SK-N-SH (cell line): ENCODE results near the gene COL26A1. TPM values are rescaled to one million over a fixed set of nuclear protein-coding genes. Genes with fewer than 3 reads are reported as not detected.

Experiments used
- CTCF ChIA-PET: fragments of 300-600, 350-600 bp; formaldehyde crosslinking; extraction: SDS; loops from one replicate; lab custom pipeline; 2021; lab: Yijun Ruan, JAX
- POLR2A ChIA-PET: fragments of 350-600 bp; sonication (Branson Sonifier 250); formaldehyde crosslinking; extraction: SDS; loops from one replicate; lab custom pipeline; 2020; ENCODE audit warnings: antibody characterized with exemption, inconsistent platforms; lab: Yijun Ruan, JAX
- DNase-seq: peaks from one replicate; pipeline ENCODE4 v3.0.0; 2012
- H2AFZ ChIP-seq: fragments of 200-600 bp; sonication (generic); 2 replicates; pipeline ENCODE4 v1.8.1; 2016; ENCODE audit warnings: antibody characterized with exemption, mild to moderate bottlenecking, low read depth
- H3F3A ChIP-seq: fragments of 200-600 bp; sonication (generic); replicated peaks from 2 replicates; pipeline ENCODE3; 2016; ENCODE audit warnings: antibody characterized with exemption, mild to moderate bottlenecking; ENCODE audit not compliant: insufficient read depth
- H3K27ac ChIP-seq, 2 experiments: fragments of 200-500 bp in 1 of 2; fragments of 200-600 bp in 1 of 2; sonication (Bioruptor generic) in 1 of 2; sonication (generic), shearing (Covaris generic) in 1 of 2; 2 replicates each; pipeline versions ENCODE4 v1.5.1 to v1.6.1; 2014 to 2016; ENCODE audit warnings: low read depth in 2 of 2, inconsistent platforms in 1 of 2, low read length in 1 of 2, mild to moderate bottlenecking in 1 of 2, mixed read lengths in 1 of 2
- H3K27me3 ChIP-seq: fragments of 200-600 bp; sonication (generic), shearing (Covaris generic); 2 replicates; pipeline ENCODE4 v1.6.1; 2016; ENCODE audit warnings: mixed run types; ENCODE audit not compliant: insufficient read depth
- H3K36me3 ChIP-seq, 2 experiments: fragments of 200-500 bp in 1 of 2; fragments of 200-600 bp in 1 of 2; sonication (Bioruptor generic) in 1 of 2; sonication (generic) in 1 of 2; replicated peaks in 1 of 2; 2 replicates each; pipeline versions ENCODE3 to v1.5.1; 2014 to 2016; ENCODE audit warnings: low read length in 1 of 2, mild to moderate bottlenecking in 1 of 2; ENCODE audit not compliant: insufficient read depth in 2 of 2, control insufficient read depth in 1 of 2
- H3K4me1 ChIP-seq, 2 experiments: fragments of 200-500 bp in 1 of 2; fragments of 200-600 bp in 1 of 2; sonication (Bioruptor generic) in 1 of 2; sonication (generic), shearing (Covaris generic) in 1 of 2; 2 replicates each; pipeline versions ENCODE4 v1.5.1 to v1.6.1; 2014 to 2016; ENCODE audit warnings: low read depth in 1 of 2, low read length in 1 of 2, mixed run types in 1 of 2; ENCODE audit not compliant: insufficient read depth in 2 of 2, control insufficient read depth in 1 of 2
- H3K4me2 ChIP-seq: fragments of 200-600 bp; sonication (generic), shearing (Covaris generic); 2 replicates; pipeline ENCODE4 v1.6.1; 2017; ENCODE audit warnings: mixed run types
- H3K4me3 ChIP-seq, 2 experiments: fragments of 200-500 bp in 1 of 2; fragments of 200-600 bp in 1 of 2; sonication (Bioruptor generic) in 1 of 2; sonication (generic), shearing (Covaris generic) in 1 of 2; 2 replicates each; pipeline versions ENCODE4 v1.5.1 to v1.8.1; 2014 to 2016; ENCODE audit warnings: low read depth in 2 of 2, inconsistent platforms in 1 of 2, low read length in 1 of 2, mild to moderate bottlenecking in 1 of 2, mixed read lengths in 1 of 2, moderate library complexity in 1 of 2
- H3K79me2 ChIP-seq: fragments of 200-600 bp; sonication (generic); 2 replicates; pipeline ENCODE4 v1.8.1; 2017; ENCODE audit warnings: mild to moderate bottlenecking; ENCODE audit not compliant: insufficient read depth
- H3K9ac ChIP-seq: fragments of 200-600 bp; sonication (generic); 2 replicates; pipeline ENCODE4 v1.6.1; 2017; ENCODE audit warnings: mixed run types
- H3K9me2 ChIP-seq: fragments of 200-600 bp; sonication (generic); 2 replicates; pipeline ENCODE4 v1.6.1; 2017; ENCODE audit warnings: mixed run types
- H3K9me3 ChIP-seq: fragments of 200-600 bp; sonication (generic); 2 replicates; pipeline ENCODE4 v1.6.1; 2017; ENCODE audit warnings: mixed run types, mild to moderate bottlenecking, moderate library complexity
- H4K20me1 ChIP-seq: fragments of 200-600 bp; sonication (generic); 2 replicates; pipeline ENCODE4 v1.6.1; 2017; ENCODE audit warnings: mild to moderate bottlenecking, mixed run types; ENCODE audit not compliant: insufficient read depth
- EZH2phosphoT487 ChIP-seq: fragments of 200-600 bp; sonication (generic); IDR thresholded peaks from 2 replicates; pipeline ENCODE4 v1.6.1; 2017; ENCODE audit warnings: low read depth, mixed run types, mild to moderate bottlenecking, antibody characterized with exemption, moderate library complexity, borderline replicate concordance
- FOXM1 ChIP-seq: IDR thresholded peaks from 2 replicates; pipeline ENCODE4 v1.4.0; 2012; ENCODE audit warnings: low read depth, mild to moderate bottlenecking
- GATA2 ChIP-seq: sonication (generic); formaldehyde crosslinking; IDR thresholded peaks from 2 replicates; pipeline ENCODE4 v1.5.0; 2020; ENCODE audit warnings: mild to moderate bottlenecking, missing genetic modification reagents
- JUND ChIP-seq: IDR thresholded peaks from 2 replicates; pipeline ENCODE4 v1.4.0; 2012
- MXI1 ChIP-seq: IDR thresholded peaks from 2 replicates; pipeline ENCODE4 v1.6.1; 2012; ENCODE audit warnings: mild to moderate bottlenecking, low read depth, low read length, improper control_type of control experiment
- NRF1 ChIP-seq: IDR thresholded peaks from 2 replicates; pipeline ENCODE4 v1.6.1; 2012; ENCODE audit warnings: low read depth, mild to moderate bottlenecking, low read length
- POLR2AphosphoS5 ChIP-seq: IDR thresholded peaks from 2 replicates; pipeline ENCODE4 v1.6.1; 2012; ENCODE audit warnings: low read depth, low read length
- RAD21 ChIP-seq: IDR thresholded peaks from 2 replicates; pipeline ENCODE4 v1.6.1; 2012; ENCODE audit warnings: mild to moderate bottlenecking, low read length
- RXRA ChIP-seq: IDR thresholded peaks from 2 replicates; pipeline ENCODE4 v1.4.0; 2012; ENCODE audit warnings: low read depth, mild to moderate bottlenecking, borderline replicate concordance
- SIN3A ChIP-seq: IDR thresholded peaks from 2 replicates; pipeline ENCODE4 v1.6.1; 2012; ENCODE audit warnings: low read depth, mild to moderate bottlenecking, low read length, moderate library complexity, borderline replicate concordance
- SMC3 ChIP-seq: IDR thresholded peaks from 2 replicates; pipeline ENCODE4 v1.6.1; 2012; ENCODE audit warnings: low read depth, low read length, improper control_type of control experiment
- TEAD4 ChIP-seq: IDR thresholded peaks from 2 replicates; pipeline ENCODE4 v1.4.0; 2012; ENCODE audit warnings: mild to moderate bottlenecking, borderline replicate concordance; ENCODE audit not compliant: insufficient read depth
- YY1 ChIP-seq: IDR thresholded peaks from 2 replicates; pipeline ENCODE4 v1.4.0; 2012; ENCODE audit warnings: low read depth, mild to moderate bottlenecking
- WGBS: methylation state at CpG from one replicate; pipeline ENCODE4 v1.1.6; 2017; ENCODE audit warnings: low lambda C conversion rate; 5-methylcytosine and 5-hydroxymethylcytosine counted together
- polyA plus RNA-seq, 3 experiments: library from polyadenylated mRNA; depleted of rRNA; stranded (reverse); fragments of >200 nt; gene quantifications; 2 replicates each; pipeline ENCODE4 v1.2.3, GENCODE V29; 2012
- TF ChIP-seq, protein P1 (sequence below): fragments of 150-350 bp; IDR thresholded peaks from 2 replicates; pipeline ENCODE4 v1.6.1; 2017; ENCODE audit warnings: antibody characterized with exemption, low read length, low read depth, borderline replicate concordance
- TF ChIP-seq, protein P2 (sequence below): IDR thresholded peaks from 2 replicates; pipeline ENCODE4; 2012
- TF ChIP-seq, protein P3 (sequence below): IDR thresholded peaks from 2 replicates; pipeline ENCODE4 v1.4.0; 2012; ENCODE audit warnings: low read depth, borderline replicate concordance

Gene COL26A1
- polyA plus RNA-seq, 1 of the 3 experiments (the other 2 are of a cell fraction), result 0.05 TPM

DNA sequence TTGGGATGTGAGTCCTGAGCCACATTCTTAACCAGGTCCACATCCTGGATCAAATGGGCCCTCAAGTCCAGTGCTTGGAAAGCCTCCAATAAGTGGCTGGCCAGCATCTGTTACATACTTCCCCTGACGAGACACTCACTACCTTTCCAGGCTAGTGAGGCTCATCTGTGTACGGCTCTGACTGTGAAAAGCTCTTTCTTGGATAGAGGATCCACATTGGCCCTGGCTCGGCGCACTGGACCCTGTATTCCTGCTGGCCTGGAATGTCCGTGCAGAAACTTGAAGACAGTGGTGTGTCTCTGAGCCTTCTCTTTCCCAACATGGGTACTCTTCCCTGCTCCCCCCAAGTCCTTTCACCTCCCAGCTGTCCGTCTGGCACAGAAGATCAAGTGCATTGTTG lies 230.9 kb downstream of the COL26A1 start:
- no peak for DNase-seq
- no peaks in the 10 kb centered on the region for H4K20me1 ChIP-seq
- no peaks in the 10 kb centered on the region for H3K79me2 ChIP-seq
- no peaks in the 10 kb centered on the region for H3K36me3 ChIP-seq
- H3K4me2 ChIP-seq, result no peak overlapping the region
- TF ChIP-seq MXI1 (no peak), GATA2 (CRISPR knock-in tag) (no peak), POLR2AphosphoS5 (no peak), SIN3A (no peak), TEAD4 (no peak), RXRA (no peak), SMC3 (no peak)
- TF ChIP-seq, protein P1, sequence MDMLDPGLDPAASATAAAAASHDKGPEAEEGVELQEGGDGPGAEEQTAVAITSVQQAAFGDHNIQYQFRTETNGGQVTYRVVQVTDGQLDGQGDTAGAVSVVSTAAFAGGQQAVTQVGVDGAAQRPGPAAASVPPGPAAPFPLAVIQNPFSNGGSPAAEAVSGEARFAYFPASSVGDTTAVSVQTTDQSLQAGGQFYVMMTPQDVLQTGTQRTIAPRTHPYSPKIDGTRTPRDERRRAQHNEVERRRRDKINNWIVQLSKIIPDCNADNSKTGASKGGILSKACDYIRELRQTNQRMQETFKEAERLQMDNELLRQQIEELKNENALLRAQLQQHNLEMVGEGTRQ, result no peak
- TF ChIP-seq, protein P2, sequence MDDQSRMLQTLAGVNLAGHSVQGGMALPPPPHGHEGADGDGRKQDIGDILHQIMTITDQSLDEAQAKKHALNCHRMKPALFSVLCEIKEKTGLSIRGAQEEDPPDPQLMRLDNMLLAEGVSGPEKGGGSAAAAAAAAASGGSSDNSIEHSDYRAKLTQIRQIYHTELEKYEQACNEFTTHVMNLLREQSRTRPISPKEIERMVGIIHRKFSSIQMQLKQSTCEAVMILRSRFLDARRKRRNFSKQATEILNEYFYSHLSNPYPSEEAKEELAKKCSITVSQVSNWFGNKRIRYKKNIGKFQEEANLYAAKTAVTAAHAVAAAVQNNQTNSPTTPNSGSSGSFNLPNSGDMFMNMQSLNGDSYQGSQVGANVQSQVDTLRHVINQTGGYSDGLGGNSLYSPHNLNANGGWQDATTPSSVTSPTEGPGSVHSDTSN, result no peak
- TF ChIP-seq, protein P3, sequence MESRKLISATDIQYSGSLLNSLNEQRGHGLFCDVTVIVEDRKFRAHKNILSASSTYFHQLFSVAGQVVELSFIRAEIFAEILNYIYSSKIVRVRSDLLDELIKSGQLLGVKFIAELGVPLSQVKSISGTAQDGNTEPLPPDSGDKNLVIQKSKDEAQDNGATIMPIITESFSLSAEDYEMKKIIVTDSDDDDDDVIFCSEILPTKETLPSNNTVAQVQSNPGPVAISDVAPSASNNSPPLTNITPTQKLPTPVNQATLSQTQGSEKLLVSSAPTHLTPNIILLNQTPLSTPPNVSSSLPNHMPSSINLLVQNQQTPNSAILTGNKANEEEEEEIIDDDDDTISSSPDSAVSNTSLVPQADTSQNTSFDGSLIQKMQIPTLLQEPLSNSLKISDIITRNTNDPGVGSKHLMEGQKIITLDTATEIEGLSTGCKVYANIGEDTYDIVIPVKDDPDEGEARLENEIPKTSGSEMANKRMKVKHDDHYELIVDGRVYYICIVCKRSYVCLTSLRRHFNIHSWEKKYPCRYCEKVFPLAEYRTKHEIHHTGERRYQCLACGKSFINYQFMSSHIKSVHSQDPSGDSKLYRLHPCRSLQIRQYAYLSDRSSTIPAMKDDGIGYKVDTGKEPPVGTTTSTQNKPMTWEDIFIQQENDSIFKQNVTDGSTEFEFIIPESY, result no peak
- H3K4me1 ChIP-seq, result peaks cover 0 to 15% of the 10 kb centered on the region in 2 experiments; a peak in 1 of 4 replicates
- H3K27me3 ChIP-seq, result peaks cover 5% of the 10 kb centered on the region; the same call in 1 of the 2 replicates
- ChIA-PET CTCF (interaction anchor here (0.6 to 2.5 kb wide), 3 partner anchors 9 to 221 kb away, joined by 3 to 9 read pairs (median 3); no protein-coding TSS in a partner anchor), POLR2A (no interaction called here)
- no peak overlapping the region for H3K9ac ChIP-seq
- no peaks in the 10 kb centered on the region for H3K9me2 ChIP-seq
- H3K27ac ChIP-seq, result no peak overlapping the region
- 70% methylated on average over 5 of the region's 6 CpGs for whole genome bisulfite sequencing
- no peaks in the 10 kb centered on the region for H3K9me3 ChIP-seq
- no peak overlapping the region for H2AFZ ChIP-seq
- H3K4me3 ChIP-seq, result no peak overlapping the region
- no peaks in the 10 kb centered on the region for H3F3A ChIP-seq

DNA sequence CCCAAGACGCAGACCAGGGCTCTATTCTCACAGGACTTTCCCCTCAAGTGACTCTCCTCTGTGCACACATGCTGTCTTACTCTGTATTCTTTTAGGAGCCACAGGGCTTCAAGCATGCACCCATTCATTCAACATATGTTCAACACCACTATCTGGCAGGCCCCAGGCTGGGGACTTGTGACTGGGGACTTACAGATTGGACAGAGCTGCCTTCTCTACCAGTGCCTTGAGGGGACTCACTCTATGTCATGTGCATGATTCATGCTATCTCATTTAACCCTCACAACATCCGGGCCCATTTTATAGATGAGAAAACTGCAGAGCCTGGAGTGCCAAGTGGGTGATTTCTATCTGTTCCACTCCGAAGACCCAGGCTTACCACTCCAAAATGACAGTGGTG lies 232.1 kb downstream of the COL26A1 start:
- Histone ChIP-seq H3K4me3 (no peak overlapping the region), H4K20me1 (no peaks in the 10 kb centered on the region), H3K27ac (no peak overlapping the region), H3K79me2 (no peaks in the 10 kb centered on the region), H3K36me3 (no peaks in the 10 kb centered on the region), H2AFZ (no peak overlapping the region), H3K9ac (no peak overlapping the region), H3K9me3 (no peaks in the 10 kb centered on the region), H3K9me2 (no peaks in the 10 kb centered on the region), H3K4me2 (no peak overlapping the region), H3F3A (no peaks in the 10 kb centered on the region), H3K4me1 (peaks cover 0 to 22% of the 10 kb centered on the region in 2 experiments; a peak in 1 of 4 replicates), H3K27me3 (peaks cover 5% of the 10 kb centered on the region; the same call in 1 of the 2 replicates)
- ChIA-PET POLR2A (interaction anchor here (0.7 kb wide), 1 partner anchor 214 kb away, joined by 3 read pairs; no protein-coding TSS in a partner anchor), CTCF (interaction anchor here (0.9 to 2.5 kb wide), 3 partner anchors 8 to 52 kb away, joined by 3 to 9 read pairs (median 4); no protein-coding TSS in a partner anchor)
- 54% methylated on average over 3 of the region's 3 CpGs for WGBS
- DNase-seq, result no peak
- TF ChIP-seq TEAD4 (no peak), EZH2phosphoT487 (no peak), RXRA (no peak), POLR2AphosphoS5 (no peak), JUND (no peak), YY1 (no peak), FOXM1 (no peak), RAD21 (no peak), NRF1 (no peak)
- TF ChIP-seq, protein P2, result no peak
